NCI-H510A treated with DMSO at 0.1 percent for 48 hours (cell line): ENCODE results near the gene DCHS1.

Experiments
- DNase-seq: peaks from one replicate; lab custom pipeline; 2025; lab: John Stamatoyannopoulos, UW

The DCHS1 gene

GRCh38 chr11:6670202-6670830 lies 14.7 kb upstream of the DCHS1 start:
- DNase-seq: no peak

- peak; percentile 2 for DNase-seq
These were observed 12.2 kb upstream of the DCHS1 start for GRCh38 chr11:6667733-6668374.

- DNase-seq: no peak
These were observed 10.9 kb upstream of the DCHS1 start for GRCh38 chr11:6666302-6667183.

GRCh38 chr11:6664551-6664950 lies 8.9 kb upstream of the DCHS1 start:
- DNase-seq: no peak

- no peak for DNase-seq
These were observed 8.3 kb upstream of the DCHS1 start for GRCh38 chr11:6663794-6664469.

GRCh38 chr11:6660712-6661111 lies 5.1 kb upstream of the DCHS1 start:
- no peak for DNase-seq

- DNase-seq: no peak
These were observed 3.0 kb upstream of the DCHS1 start for GRCh38 chr11:6658647-6659046.

- DNase-seq: no peak
These were observed 1.7 kb upstream of the DCHS1 start for GRCh38 chr11:6657346-6657745.

- DNase-seq: no peak
These were observed 1.3 kb upstream of the DCHS1 start for GRCh38 chr11:6656936-6657335.

GRCh38 chr11:6656584-6656915 lies 941 bp upstream of the DCHS1 start:
- no peak for DNase-seq

- DNase-seq: no peak
These were observed 404 bp downstream of the DCHS1 start for GRCh38 chr11:6655020-6655789.

- no peak for DNase-seq
These were observed 1.2 kb downstream of the DCHS1 start for GRCh38 chr11:6654281-6655019.

- DNase-seq: no peak
These were observed 2.0 kb downstream of the DCHS1 start for GRCh38 chr11:6653656-6654055.

- no peak for DNase-seq
These were observed 2.5 kb downstream of the DCHS1 start for GRCh38 chr11:6653097-6653496.

GRCh38 chr11:6652182-6652581 lies 3.4 kb downstream of the DCHS1 start:
- DNase-seq: no peak

- no peak for DNase-seq
These were observed 4.6 kb downstream of the DCHS1 start for GRCh38 chr11:6650980-6651379.

GRCh38 chr11:6650104-6650503 lies 5.5 kb downstream of the DCHS1 start:
- DNase-seq: no peak

- DNase-seq: no peak
These were observed 7.1 kb downstream of the DCHS1 start for GRCh38 chr11:6648501-6648900.

GRCh38 chr11:6647836-6648235 lies 7.8 kb downstream of the DCHS1 start:
- no peak for DNase-seq

- no peak for DNase-seq
These were observed 8.5 kb downstream of the DCHS1 start for GRCh38 chr11:6646918-6647679.

GRCh38 chr11:6646576-6646917 lies 9.1 kb downstream of the DCHS1 start:
- DNase-seq: no peak
